HepG2 (cell line): Measurements from ENCODE around the gene CSNK1D. TPM values are rescaled to one million over a fixed set of nuclear protein-coding genes. Genes with fewer than 3 reads are reported as not detected.
A peak's percentile ranks its signal among the peaks of the same experiment; 100 is the strongest.

Experiments
- ATAC-seq: fragments of 200-7000 bp; cut with Tn5 transposase; 3 replicates; pipeline ENCODE4 v1.9.1; 2020; ENCODE audit warnings: mild to moderate bottlenecking, moderate library complexity
- BruUV-seq: library from RNA; stranded (reverse); fragments of 400-500 nt; replicated peaks from 2 replicates; lab custom pipeline; 2021; lab: Mats Ljungman, UMichigan
- CTCF ChIA-PET: fragments of 300-600 bp; formaldehyde crosslinking; extraction: SDS; loops from one replicate; lab custom pipeline; 2021; ENCODE audit warnings: low total read pairs, inconsistent platforms, low intra/inter-chr PET ratio; lab: Yijun Ruan, JAX
- POLR2A ChIA-PET: fragments of 350-600 bp; sonication (Branson Sonifier 250); formaldehyde crosslinking; loops from one replicate; lab custom pipeline; 2020; ENCODE audit warnings: antibody characterized with exemption, inconsistent platforms; lab: Yijun Ruan, JAX
- DNase-seq: peaks from one replicate; pipeline ENCODE4 v3.0.0-alpha.2; 2015; ENCODE audit warnings: low spot score
- FAIRE-seq: peaks from 3 replicates; lab custom pipeline; 2011; peaks lifted over from hg19 to GRCh38; lab: Jason Lieb, UNC
- H2AFZ ChIP-seq: one replicate; pipeline ENCODE4 v1.6.1; 2011; ENCODE audit warnings: low read length, inconsistent platforms
- H3K27ac ChIP-seq: fragments of 300-600 bp; 3 replicates; pipeline ENCODE4 v1.8.0; 2011; ENCODE audit warnings: mixed run types, mild to moderate bottlenecking, mixed read lengths, low read length, inconsistent platforms; ENCODE audit not compliant: insufficient read depth; ENCODE audit errors: extremely low read length
- H3K27me3 ChIP-seq, 2 experiments: fragments of 200-600 bp in 1 of 2; 2 replicates in 1 of 2; 3 replicates in 1 of 2; pipeline versions ENCODE4 v1.6.0 to v1.8.0; 2011; ENCODE audit warnings: low read length in 2 of 2, mild to moderate bottlenecking in 2 of 2, moderate library complexity in 2 of 2, inconsistent platforms in 1 of 2; ENCODE audit not compliant: insufficient read depth in 2 of 2, control insufficient read depth in 1 of 2
- H3K36me3 ChIP-seq, 2 experiments: fragments of 200-600 bp in 1 of 2; replicated peaks in 1 of 2; 2 replicates in 1 of 2; 3 replicates in 1 of 2; pipeline versions ENCODE4 v1.5.1 to v1.8.0; 2011; ENCODE audit warnings: low read length in 2 of 2, inconsistent platforms in 1 of 2; ENCODE audit not compliant: insufficient read depth in 2 of 2, control insufficient read depth in 1 of 2
- H3K4me1 ChIP-seq: 2 replicates; pipeline ENCODE4 v1.5.1; 2012; ENCODE audit warnings: low read length, inconsistent platforms; ENCODE audit not compliant: insufficient read depth
- H3K4me2 ChIP-seq: 2 replicates; pipeline ENCODE4 v1.6.0; 2011; ENCODE audit warnings: low read depth, low read length, inconsistent platforms
- H3K4me3 ChIP-seq, 3 experiments: fragments of 200-600 bp in 1 of 3; sonication (generic), shearing (Covaris generic) in 1 of 3; replicated peaks in 1 of 3; 2 replicates each; pipeline ENCODE4 v1.5.1; 2011 to 2016; ENCODE audit warnings: low read length in 3 of 3, inconsistent platforms in 2 of 3, low read depth in 2 of 3, mild to moderate bottlenecking in 2 of 3, control low read depth in 1 of 3, mixed read lengths in 1 of 3; ENCODE audit not compliant: insufficient read depth in 1 of 3
- H3K79me2 ChIP-seq: one replicate; pipeline ENCODE4 v1.6.1; 2011; ENCODE audit warnings: low read length, inconsistent platforms; ENCODE audit not compliant: insufficient read depth
- H3K9ac ChIP-seq: 2 replicates; pipeline ENCODE4 v1.6.0; 2011; ENCODE audit warnings: mild to moderate bottlenecking, low read depth, low read length, inconsistent platforms; ENCODE audit not compliant: insufficient read depth
- H3K9me3 ChIP-seq: 2 replicates; pipeline ENCODE4 v1.5.1; 2012; ENCODE audit warnings: mild to moderate bottlenecking, low read length
- H4K20me1 ChIP-seq: 2 replicates; pipeline ENCODE4 v1.6.0; 2011; ENCODE audit warnings: inconsistent platforms, mild to moderate bottlenecking, low read length, moderate library complexity; ENCODE audit not compliant: insufficient read depth
- EED ChIP-seq: sonication (generic); formaldehyde crosslinking; IDR thresholded peaks from 2 replicates; pipeline ENCODE4 v1.5.0; 2020; ENCODE audit warnings: mild to moderate bottlenecking, missing genetic modification reagents
- NFIC ChIP-seq: IDR thresholded peaks from 2 replicates; pipeline ENCODE4 v1.6.1; 2012; ENCODE audit warnings: mild to moderate bottlenecking, low read length, inconsistent platforms
- PRPF4 ChIP-seq: fragments of 200-400 bp; formaldehyde crosslinking; IDR thresholded peaks from 2 replicates; pipeline ENCODE4 v1.6.1; 2016; ENCODE audit warnings: low read length, low read depth; ENCODE audit not compliant: poor library complexity, severe bottlenecking
- ZBTB38 ChIP-seq: sonication (generic); formaldehyde crosslinking; IDR thresholded peaks from 2 replicates; pipeline ENCODE4 v1.5.1; 2020; ENCODE audit warnings: mild to moderate bottlenecking, missing genetic modification reagents
- ZFP91 ChIP-seq: sonication (generic); formaldehyde crosslinking; IDR thresholded peaks from 2 replicates; pipeline ENCODE4 v1.9.0; 2022; ENCODE audit warnings: missing genetic modification reagents, mild to moderate bottlenecking, borderline replicate concordance
- ZNF18 ChIP-seq: sonication (generic); formaldehyde crosslinking; IDR thresholded peaks from 2 replicates; pipeline ENCODE4 v1.8.0; 2022; ENCODE audit warnings: mild to moderate bottlenecking, missing genetic modification reagents; ENCODE audit not compliant: insufficient replicate concordance
- ZNF468 ChIP-seq: sonication (generic); formaldehyde crosslinking; IDR thresholded peaks from 2 replicates; pipeline ENCODE4 v1.8.0; 2022; ENCODE audit warnings: mild to moderate bottlenecking, moderate library complexity, missing genetic modification reagents
- ZNF713 ChIP-seq: sonication (generic); formaldehyde crosslinking; IDR thresholded peaks from 2 replicates; pipeline ENCODE4 v1.4.0; 2020; ENCODE audit warnings: mild to moderate bottlenecking, missing genetic modification reagents
- ZNF766 ChIP-seq: sonication (generic); formaldehyde crosslinking; IDR thresholded peaks from 2 replicates; pipeline ENCODE4 v1.5.0; 2020; ENCODE audit warnings: missing genetic modification reagents, borderline replicate concordance
- ZZZ3 ChIP-seq: sonication (generic); formaldehyde crosslinking; IDR thresholded peaks from 2 replicates; pipeline ENCODE4 v1.4.0; 2020; ENCODE audit warnings: missing genetic modification reagents, mild to moderate bottlenecking, borderline replicate concordance
- WGBS: methylation state at CpG from one replicate; pipeline ENCODE4 v1.1.6; 2017; ENCODE audit warnings: low lambda C conversion rate; 5-methylcytosine and 5-hydroxymethylcytosine counted together
- in situ Hi-C: cut with HindIII; loops from 2 replicates; pipeline ENCODE4 v1.10.0; 2017; ENCODE audit warnings: low pct_unique_long_range_greater_than_20kb; ENCODE audit not compliant: extremely low pct_ligation_motif_present
- intact Hi-C: fragments of 100-400 bp; cut with micrococcal nuclease; formaldehyde crosslinking; loops from one replicate; pipeline ENCODE4 v1.10.0; 2022; ENCODE audit not compliant: unreplicated experiment
- polyA plus RNA-seq, 8 experiments: library from polyadenylated mRNA; depleted of rRNA in 3 of 8; stranded (reverse) in 7 of 8; unstranded in 1 of 8; fragments of >200 nt; fragmentation: Illumina TruSeq in 4 of 8; extraction: Trizol in 4 of 8; gene quantifications; 2 replicates each; pipeline versions ENCODE4 v1.2.1 to v1.2.3, GENCODE V29; 2011 to 2016; ENCODE audit warnings: low read depth in 4 of 8, missing spikeins in 1 of 8, mixed read lengths in 1 of 8; ENCODE audit not compliant: insufficient read depth in 1 of 8
- total RNA-seq, 5 experiments: library from RNA; depleted of rRNA; stranded (reverse); fragments of >200 nt; fragmentation: Illumina TruSeq; extraction: Trizol; gene quantifications; 2 replicates each; pipeline ENCODE4 v1.2.3, GENCODE V29; 2016; ENCODE audit warnings: low read depth in 1 of 5

The CSNK1D gene
- total and polyA plus RNA-seq, 2 of the 13 experiments (the other 11 are each of a cell fraction or from before 2014, with no cell fraction given) = 31.5 to 128 TPM

GRCh38 chr17:82302991-82303943 lies 29.8 kb upstream of the CSNK1D start (continued):
- TF ChIP-seq ZFP91 (peak; percentile 63; the same call in 1 of the 2 replicates), ZNF468 (CRISPR knock-in tag) (no peak), ZNF18 (peak; percentile 63), NFIC (no peak), ZNF766 (no peak), ZZZ3 (CRISPR knock-in tag) (no peak; the same call in 1 of the 2 replicates)

DNA sequence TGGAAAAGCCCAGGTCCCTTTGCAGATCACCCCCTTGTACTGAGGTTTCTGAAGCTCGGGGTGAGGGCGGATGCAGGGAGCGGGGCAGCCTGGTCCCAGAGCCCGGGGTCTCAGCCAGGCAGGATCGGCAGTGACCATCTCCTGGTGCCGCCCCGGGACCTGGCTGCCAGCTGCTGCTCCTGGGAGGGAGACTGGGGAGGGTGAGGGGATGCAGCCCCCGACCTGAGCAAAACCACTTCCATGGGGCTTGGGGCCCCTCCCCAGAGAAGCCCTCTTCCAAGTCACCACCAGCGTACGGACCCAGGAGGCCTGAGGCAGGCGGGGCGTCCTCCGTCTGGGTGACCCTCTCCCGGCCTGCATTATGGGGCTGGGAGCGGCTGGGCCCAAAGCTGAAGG lies 29.1 kb upstream of the CSNK1D start:
- H3K9me3 ChIP-seq = no peaks in the 10 kb centered on the region
- WGBS = 89% methylated on average over 13 of the region's 15 CpGs
- FAIRE-seq (no peak), ATAC-seq (no peak), DNase-seq (no peak)
- intact Hi-C loops = loop anchor here (5.0 kb wide), 1 partner anchor 35 kb away; no protein-coding TSS in a partner anchor
- in situ Hi-C loops = no loop called here
- CTCF ChIA-PET = no interaction called here
- POLR2A ChIA-PET = interaction anchor here (1.0 to 12.8 kb wide), 9 partner anchors 10 to 74 kb away, joined by 3 to 270 read pairs (median 12); partner anchors contain the start of genes CD7, CSNK1D, SECTM1 and SLC16A3
- H4K20me1 ChIP-seq = no peaks in the 10 kb centered on the region
- H3K4me2 ChIP-seq = peak overlapping the region; percentile 74
- BruUV-seq = no TSS peak
- no peak overlapping the region for H3K27ac ChIP-seq
- no peak overlapping the region; a peak in 1 of 6 replicates for H3K4me3 ChIP-seq
- H3K79me2 ChIP-seq = no peaks in the 10 kb centered on the region
- H3K4me1 ChIP-seq = peaks cover 85% of the 10 kb centered on the region
- no peak overlapping the region for H2AFZ ChIP-seq
- no peaks in the 10 kb centered on the region for H3K36me3 ChIP-seq
- TF ChIP-seq EED (CRISPR knock-in tag) (peak; percentile 75; the same call in 1 of the 2 replicates), ZBTB38 (peak; percentile 56), PRPF4 (peak; percentile 1), ZNF713 (CRISPR knock-in tag) (no peak)
- no peaks in the 10 kb centered on the region for H3K27me3 ChIP-seq
- H3K9ac ChIP-seq = no peak overlapping the region
